GM19025 (cell line): ENCODE data around the gene CA10.

ENCODE experiments used
- ATAC-seq: cut with Tn5 transposase; IDR thresholded peaks from one replicate; pipeline ENCODE4 v1.9.1; 2021; ENCODE audit warnings: mild to moderate bottlenecking, low read depth, moderate library complexity; ENCODE audit not compliant: unreplicated experiment

CA10 gene

GRCh38 chr17:51890710-51891109 lies 267.8 kb downstream of the CA10 start:
- no peak for ATAC-seq

GRCh38 chr17:51888816-51889215 lies 269.7 kb downstream of the CA10 start:
- no peak for ATAC-seq

GRCh38 chr17:51876986-51877385 lies 281.5 kb downstream of the CA10 start:
- ATAC-seq, result no peak

GRCh38 chr17:51873302-51873701 lies 285.2 kb downstream of the CA10 start:
- no peak for ATAC-seq

GRCh38 chr17:51869387-51869786 lies 289.1 kb downstream of the CA10 start:
- no peak for ATAC-seq

GRCh38 chr17:51860954-51861561 lies 297.5 kb downstream of the CA10 start:
- ATAC-seq, result no peak

- no peak for ATAC-seq
Observed at GRCh38 chr17:51857052-51857597, 301.4 kb downstream of the CA10 start.

- ATAC-seq, result no peak
Observed at GRCh38 chr17:51855806-51856205, 302.7 kb downstream of the CA10 start.

- ATAC-seq, result no peak
Observed at GRCh38 chr17:51853857-51854256, 304.7 kb downstream of the CA10 start.

GRCh38 chr17:51852603-51853002 lies 305.9 kb downstream of the CA10 start:
- ATAC-seq, result no peak

- ATAC-seq, result no peak
Observed at GRCh38 chr17:51850201-51850600, 308.3 kb downstream of the CA10 start.

GRCh38 chr17:51848451-51848850 lies 310.1 kb downstream of the CA10 start:
- no peak for ATAC-seq

- no peak for ATAC-seq
Observed at GRCh38 chr17:51846566-51846965, 311.9 kb downstream of the CA10 start.

GRCh38 chr17:51845776-51846175 lies 312.7 kb downstream of the CA10 start:
- ATAC-seq, result no peak

- ATAC-seq, result no peak
Observed at GRCh38 chr17:51842763-51843162, 315.8 kb downstream of the CA10 start.

GRCh38 chr17:51841669-51842068 lies 316.8 kb downstream of the CA10 start:
- no peak for ATAC-seq

GRCh38 chr17:51840688-51841087 lies 317.8 kb downstream of the CA10 start:
- ATAC-seq, result no peak

GRCh38 chr17:51833620-51834019 lies 324.9 kb downstream of the CA10 start:
- ATAC-seq, result no peak

GRCh38 chr17:51833045-51833444 lies 325.5 kb downstream of the CA10 start:
- ATAC-seq, result no peak

GRCh38 chr17:51830886-51831285 lies 327.6 kb downstream of the CA10 start:
- no peak for ATAC-seq

GRCh38 chr17:51830451-51830850 lies 328.1 kb downstream of the CA10 start:
- ATAC-seq, result no peak

GRCh38 chr17:51828901-51829300 lies 329.6 kb downstream of the CA10 start:
- no peak for ATAC-seq

GRCh38 chr17:51827140-51827539 lies 331.4 kb downstream of the CA10 start:
- ATAC-seq, result no peak
